ENCODE measurements around the gene C12orf43. TPM values are rescaled to one million over a fixed set of nuclear protein-coding genes. Genes with fewer than 3 reads are reported as not detected.

Gene C12orf43
- total RNA-seq, 4 donors from 2014 or later, result 7.0 to 32.2 (median 18.0) TPM

GRCh38 chr12:120990487-120991055 is 25.7 kb downstream of the C12orf43 start:
- no peak overlapping the region for H3K27ac ChIP-seq
- no peak overlapping the region for H3K4me3 ChIP-seq
- H3K36me3 ChIP-seq, result no peaks in the 10 kb centered on the region
- no peaks in the 10 kb centered on the region for H3K4me1 ChIP-seq
- no peaks in the 10 kb centered on the region for H3K27me3 ChIP-seq
- TF ChIP-seq POLR2AphosphoS5 (IDR thresholded peaks at IDR 0.05) (no peak), EP300 (IDR thresholded peaks at IDR 0.05; ENCODE audit: low read depth) (no peak), POLR2A (IDR thresholded peaks at IDR 0.05) (no peak), CTCF (IDR thresholded peaks at IDR 0.05) (no peak)
- in situ Hi-C loops (cut with MboI; ENCODE audit: low pct_ligation_motif_present in 1 of 4, low pct_unique_long_range_greater_than_20kb in 1 of 4, low sequenced_read_pairs in 3 of 4), result no loop called here
- intact Hi-C loops (cut with DNase I; ENCODE audit: low total_unique reads), result no loop called here
- no peak for DNase-seq
- no peaks in the 10 kb centered on the region for H3K9me3 ChIP-seq
- WGBS, 2 donors (ENCODE audit: low coverage in 1 of 2), result 77 to 83% methylated on average over 2 of the region's 2 CpGs

- Histone ChIP-seq H3K4me3 (no peak overlapping the region), H3K36me3 (no peaks in the 10 kb centered on the region), H3K9me3 (no peaks in the 10 kb centered on the region), H3K27ac (no peak overlapping the region), H3K4me1 (peaks cover 0 to 7% (median 3%) of the 10 kb centered on the region in 4 donors), H3K27me3 (no peaks in the 10 kb centered on the region)
- in situ Hi-C loops (cut with MboI; ENCODE audit: low pct_ligation_motif_present in 1 of 4, low pct_unique_long_range_greater_than_20kb in 1 of 4, low sequenced_read_pairs in 3 of 4), result no loop called here
- TF ChIP-seq POLR2AphosphoS5 (IDR thresholded peaks at IDR 0.05) (no peak), POLR2A (IDR thresholded peaks at IDR 0.05) (no peak), CTCF (IDR thresholded peaks at IDR 0.05) (no peak), EP300 (IDR thresholded peaks at IDR 0.05; ENCODE audit: low read depth) (no peak)
- no peak for DNase-seq
- intact Hi-C loops (cut with DNase I; ENCODE audit: low total_unique reads), result no loop called here
- 83 to 87% methylated on average over 1 to 3 of the region's 3 CpGs for WGBS, 2 donors (ENCODE audit: low coverage in 1 of 2)
Observed at GRCh38 chr12:120989687-120990086, 26.6 kb downstream of the C12orf43 start.

GRCh38 chr12:120988658-120989057 is 27.6 kb downstream of the C12orf43 start:
- in situ Hi-C loops (cut with MboI; ENCODE audit: low pct_ligation_motif_present in 1 of 4, low pct_unique_long_range_greater_than_20kb in 1 of 4, low sequenced_read_pairs in 3 of 4) (no loop called here), intact Hi-C loops (cut with DNase I; ENCODE audit: low total_unique reads) (no loop called here)
- no peak overlapping the region for H3K4me3 ChIP-seq
- no peak for DNase-seq
- WGBS, 2 donors (ENCODE audit: low coverage in 1 of 2), result 97% methylated on average over 17 of the region's 17 CpGs; no CpG with 5 or more reads in 1 of the 2 donors
- H3K9me3 ChIP-seq, result no peaks in the 10 kb centered on the region
- no peak overlapping the region for H3K27ac ChIP-seq
- no peaks in the 10 kb centered on the region for H3K27me3 ChIP-seq
- H3K36me3 ChIP-seq, result no peaks in the 10 kb centered on the region
- TF ChIP-seq POLR2A (IDR thresholded peaks at IDR 0.05) (no peak), POLR2AphosphoS5 (IDR thresholded peaks at IDR 0.05) (no peak), EP300 (IDR thresholded peaks at IDR 0.05; ENCODE audit: low read depth) (no peak), CTCF (IDR thresholded peaks at IDR 0.05) (no peak)
- peaks cover 0 to 18% (median 10%) of the 10 kb centered on the region in 4 donors for H3K4me1 ChIP-seq

GRCh38 chr12:120988234-120988633 is 28.1 kb downstream of the C12orf43 start:
- no peaks in the 10 kb centered on the region for H3K27me3 ChIP-seq
- no peaks in the 10 kb centered on the region for H3K36me3 ChIP-seq
- WGBS, 2 donors (ENCODE audit: low coverage in 1 of 2), result 84 to 90% methylated on average over 4 of the region's 4 CpGs
- in situ Hi-C loops (cut with MboI; ENCODE audit: low pct_ligation_motif_present in 1 of 4, low pct_unique_long_range_greater_than_20kb in 1 of 4, low sequenced_read_pairs in 3 of 4) (no loop called here), intact Hi-C loops (cut with DNase I; ENCODE audit: low total_unique reads) (no loop called here)
- H3K27ac ChIP-seq, result no peak overlapping the region
- no peak for DNase-seq
- TF ChIP-seq CTCF (IDR thresholded peaks at IDR 0.05) (no peak), POLR2A (IDR thresholded peaks at IDR 0.05) (no peak), EP300 (IDR thresholded peaks at IDR 0.05; ENCODE audit: low read depth) (no peak), POLR2AphosphoS5 (IDR thresholded peaks at IDR 0.05) (no peak)
- H3K4me3 ChIP-seq, result no peak overlapping the region
- no peaks in the 10 kb centered on the region for H3K9me3 ChIP-seq
- peaks cover 0 to 22% (median 11%) of the 10 kb centered on the region in 4 donors for H3K4me1 ChIP-seq
